ENCODE results near the gene CFAP54.

The CFAP54 gene

DNA sequence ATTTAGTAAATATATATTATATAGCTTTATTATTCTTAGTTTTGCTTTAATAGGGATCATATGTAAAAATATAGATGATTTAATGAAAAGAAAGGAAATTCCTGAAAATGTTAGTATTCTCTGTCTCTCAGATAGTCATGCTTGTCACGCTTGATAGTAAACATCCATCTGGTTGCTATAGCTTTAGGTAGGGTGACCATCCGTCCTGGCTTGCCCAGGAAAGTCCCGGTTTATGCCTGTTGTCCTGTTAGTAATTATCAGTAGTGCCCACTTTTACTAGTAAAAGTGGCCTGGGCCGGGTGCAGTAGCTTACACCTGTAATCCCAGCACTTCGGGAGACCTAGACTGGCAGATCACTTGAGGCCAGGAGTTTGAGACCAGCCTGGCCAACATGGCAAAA, 23.8 kb downstream of the CFAP54 start:
- no peak overlapping the region for H3K27ac ChIP-seq (ENCODE audit: low read depth in 2 of 2, low read length in 2 of 2)
- no peak overlapping the region for H3K9ac ChIP-seq (ENCODE audit: low read depth in 1 of 2, low read length in 2 of 2)
- H3K4me3 ChIP-seq (ENCODE audit: low read length in 2 of 2): no peak overlapping the region
- no peaks in the 10 kb centered on the region for H3K9me3 ChIP-seq (ENCODE audit: control insufficient read depth in 2 of 2, low read length in 2 of 2)
- no peaks in the 10 kb centered on the region for H3K27me3 ChIP-seq (ENCODE audit: control insufficient read depth in 2 of 2, insufficient read depth in 2 of 2, low read length in 2 of 2)
- H3K4me1 ChIP-seq (ENCODE audit: control insufficient read depth in 2 of 2, insufficient read depth in 2 of 2, low read length in 2 of 2): no peaks in the 10 kb centered on the region
- H3K36me3 ChIP-seq (ENCODE audit: control insufficient read depth in 2 of 2, insufficient read depth in 2 of 2, low read length in 2 of 2): no peaks in the 10 kb centered on the region

DNA sequence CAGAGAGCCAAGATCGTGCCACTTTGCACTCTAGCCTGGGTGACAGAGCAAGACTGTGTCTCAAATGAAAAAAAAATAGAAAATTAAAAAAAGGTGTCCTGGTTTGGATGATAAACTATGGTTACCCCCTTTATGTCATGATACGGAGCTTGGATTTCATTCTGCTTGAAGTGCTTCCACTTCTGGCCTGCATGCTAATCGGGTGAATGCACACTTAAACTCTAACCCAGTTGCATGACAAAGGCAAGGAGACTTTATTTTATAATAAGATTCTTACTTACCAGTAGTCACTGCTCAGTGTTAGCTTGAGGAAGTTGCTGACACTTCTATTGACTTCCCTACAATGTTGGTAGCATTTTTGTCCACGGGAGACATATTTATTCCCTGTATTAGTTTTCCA, 24.3 kb downstream of the CFAP54 start:
- Histone ChIP-seq H3K36me3 (ENCODE audit: control insufficient read depth in 2 of 2, insufficient read depth in 2 of 2, low read length in 2 of 2) (no peaks in the 10 kb centered on the region), H3K9ac (ENCODE audit: low read depth in 1 of 2, low read length in 2 of 2) (no peak overlapping the region), H3K27me3 (ENCODE audit: control insufficient read depth in 2 of 2, insufficient read depth in 2 of 2, low read length in 2 of 2) (no peaks in the 10 kb centered on the region), H3K27ac (ENCODE audit: low read depth in 2 of 2, low read length in 2 of 2) (no peak overlapping the region), H3K4me3 (ENCODE audit: low read length in 2 of 2) (no peak overlapping the region), H3K4me1 (ENCODE audit: control insufficient read depth in 2 of 2, insufficient read depth in 2 of 2, low read length in 2 of 2) (no peaks in the 10 kb centered on the region), H3K9me3 (ENCODE audit: control insufficient read depth in 2 of 2, low read length in 2 of 2) (no peaks in the 10 kb centered on the region)

DNA sequence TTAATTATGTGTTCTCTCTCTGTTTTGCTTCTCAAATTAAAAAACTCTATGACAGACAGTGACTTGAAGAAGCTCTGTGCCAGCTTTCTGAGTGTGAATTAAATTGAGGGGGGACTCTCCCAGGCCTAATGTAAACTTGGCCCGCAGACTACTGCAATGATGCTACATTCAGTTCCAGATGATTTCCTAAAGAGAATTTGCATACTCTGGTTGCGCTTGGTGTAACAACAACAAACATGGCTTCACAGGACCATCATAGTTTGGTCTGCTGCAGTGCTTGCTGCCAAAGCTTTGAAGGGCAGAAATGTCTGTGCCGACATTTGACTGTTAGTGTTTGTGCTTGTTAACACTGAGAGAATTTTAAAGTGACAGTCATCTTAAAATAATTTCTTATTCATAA, 25.0 kb downstream of the CFAP54 start:
- Histone ChIP-seq H3K4me1 (ENCODE audit: control insufficient read depth in 2 of 2, insufficient read depth in 2 of 2, low read length in 2 of 2) (no peaks in the 10 kb centered on the region), H3K36me3 (ENCODE audit: control insufficient read depth in 2 of 2, insufficient read depth in 2 of 2, low read length in 2 of 2) (no peaks in the 10 kb centered on the region), H3K27me3 (ENCODE audit: control insufficient read depth in 2 of 2, insufficient read depth in 2 of 2, low read length in 2 of 2) (no peaks in the 10 kb centered on the region), H3K27ac (ENCODE audit: low read depth in 2 of 2, low read length in 2 of 2) (no peak overlapping the region), H3K9me3 (ENCODE audit: control insufficient read depth in 2 of 2, low read length in 2 of 2) (no peaks in the 10 kb centered on the region), H3K9ac (ENCODE audit: low read depth in 1 of 2, low read length in 2 of 2) (no peak overlapping the region), H3K4me3 (ENCODE audit: low read length in 2 of 2) (no peak overlapping the region)

DNA sequence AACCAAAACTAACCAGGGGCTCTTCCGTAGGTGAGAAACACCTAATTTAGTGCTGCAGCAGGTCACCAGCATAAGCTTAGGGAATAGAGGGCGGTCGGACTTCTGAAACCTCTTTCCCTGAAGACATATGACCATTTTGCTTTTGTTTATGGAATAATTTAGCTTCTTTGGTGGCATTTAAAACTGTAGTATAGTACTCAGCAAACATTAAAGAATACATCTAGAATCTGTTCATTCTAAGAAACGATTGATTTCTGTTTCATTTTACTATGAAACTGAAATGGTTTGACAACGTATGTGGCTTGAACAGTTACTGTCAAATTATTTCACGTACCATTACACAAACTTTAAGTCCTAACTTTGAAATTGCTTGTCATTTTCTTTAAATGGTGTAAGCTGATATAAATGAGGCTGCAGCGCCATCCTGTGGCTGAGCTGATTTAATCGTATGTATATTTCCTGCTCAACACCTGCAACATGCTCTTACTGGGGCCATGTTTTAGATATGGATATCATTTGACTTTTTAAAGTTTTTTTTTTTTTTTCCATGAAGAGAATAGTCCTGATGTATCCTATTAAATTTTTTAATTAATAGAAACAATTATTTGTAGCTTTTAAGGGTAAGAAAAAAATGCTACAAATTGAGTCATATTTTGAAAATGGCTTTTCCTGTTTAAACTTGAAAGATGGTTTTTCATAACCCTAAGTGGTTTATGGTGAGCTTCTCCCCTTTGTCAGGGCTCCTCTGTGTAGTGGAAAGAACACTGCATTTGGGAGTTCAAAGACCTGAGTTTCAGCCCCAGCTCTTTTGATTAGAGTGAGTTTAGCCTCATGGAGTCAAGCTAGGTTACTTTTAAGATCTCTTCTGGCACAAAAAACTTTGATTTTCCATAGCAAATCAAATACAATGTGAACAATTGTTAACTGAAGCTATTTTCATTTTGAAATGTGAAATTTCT, 27.4 kb downstream of the CFAP54 start:
- Histone ChIP-seq H3K9ac (ENCODE audit: low read depth in 1 of 2, low read length in 2 of 2) (no peak overlapping the region), H3K27ac (ENCODE audit: low read depth in 2 of 2, low read length in 2 of 2) (no peak overlapping the region), H3K4me1 (ENCODE audit: control insufficient read depth in 2 of 2, insufficient read depth in 2 of 2, low read length in 2 of 2) (no peaks in the 10 kb centered on the region)

DNA sequence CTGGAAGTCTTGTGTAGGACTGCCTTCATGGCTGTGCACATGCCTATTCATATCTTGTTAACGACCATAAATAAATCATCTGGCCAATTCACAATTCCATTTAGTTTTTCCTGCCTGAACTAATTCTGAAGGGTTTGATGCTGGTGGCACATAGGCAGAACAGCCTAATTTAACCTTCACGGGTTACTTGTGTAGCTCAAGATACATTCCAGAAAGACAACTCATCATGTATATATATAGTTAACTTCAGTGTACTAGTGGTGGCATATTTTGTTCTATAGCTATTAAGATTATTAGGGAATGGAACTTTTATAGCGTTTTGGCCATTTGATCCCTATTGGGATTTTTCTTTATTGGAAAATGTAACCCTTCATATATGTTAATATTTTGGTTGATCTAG, 31.4 kb downstream of the CFAP54 start:
- no peaks in the 10 kb centered on the region for H3K9me3 ChIP-seq (ENCODE audit: control insufficient read depth in 2 of 2, low read length in 2 of 2)
- H3K27ac ChIP-seq (ENCODE audit: low read depth in 2 of 2, low read length in 2 of 2): no peak overlapping the region
- H3K9ac ChIP-seq (ENCODE audit: low read depth in 1 of 2, low read length in 2 of 2): no peak overlapping the region
- no peaks in the 10 kb centered on the region for H3K27me3 ChIP-seq (ENCODE audit: control insufficient read depth in 2 of 2, insufficient read depth in 2 of 2, low read length in 2 of 2)
- H3K4me1 ChIP-seq (ENCODE audit: control insufficient read depth in 2 of 2, insufficient read depth in 2 of 2, low read length in 2 of 2): no peaks in the 10 kb centered on the region
- H3K36me3 ChIP-seq (ENCODE audit: control insufficient read depth in 2 of 2, insufficient read depth in 2 of 2, low read length in 2 of 2): no peaks in the 10 kb centered on the region
- H3K4me3 ChIP-seq (ENCODE audit: low read length in 2 of 2): no peak overlapping the region

More for the DNA sequence above, 27.4 kb downstream of the CFAP54 start:
- Histone ChIP-seq H3K36me3 (ENCODE audit: control insufficient read depth in 2 of 2, insufficient read depth in 2 of 2, low read length in 2 of 2) (no peaks in the 10 kb centered on the region), H3K4me3 (ENCODE audit: low read length in 2 of 2) (no peak overlapping the region), H3K27me3 (ENCODE audit: control insufficient read depth in 2 of 2, insufficient read depth in 2 of 2, low read length in 2 of 2) (no peaks in the 10 kb centered on the region), H3K9me3 (ENCODE audit: control insufficient read depth in 2 of 2, low read length in 2 of 2) (no peaks in the 10 kb centered on the region)

DNA sequence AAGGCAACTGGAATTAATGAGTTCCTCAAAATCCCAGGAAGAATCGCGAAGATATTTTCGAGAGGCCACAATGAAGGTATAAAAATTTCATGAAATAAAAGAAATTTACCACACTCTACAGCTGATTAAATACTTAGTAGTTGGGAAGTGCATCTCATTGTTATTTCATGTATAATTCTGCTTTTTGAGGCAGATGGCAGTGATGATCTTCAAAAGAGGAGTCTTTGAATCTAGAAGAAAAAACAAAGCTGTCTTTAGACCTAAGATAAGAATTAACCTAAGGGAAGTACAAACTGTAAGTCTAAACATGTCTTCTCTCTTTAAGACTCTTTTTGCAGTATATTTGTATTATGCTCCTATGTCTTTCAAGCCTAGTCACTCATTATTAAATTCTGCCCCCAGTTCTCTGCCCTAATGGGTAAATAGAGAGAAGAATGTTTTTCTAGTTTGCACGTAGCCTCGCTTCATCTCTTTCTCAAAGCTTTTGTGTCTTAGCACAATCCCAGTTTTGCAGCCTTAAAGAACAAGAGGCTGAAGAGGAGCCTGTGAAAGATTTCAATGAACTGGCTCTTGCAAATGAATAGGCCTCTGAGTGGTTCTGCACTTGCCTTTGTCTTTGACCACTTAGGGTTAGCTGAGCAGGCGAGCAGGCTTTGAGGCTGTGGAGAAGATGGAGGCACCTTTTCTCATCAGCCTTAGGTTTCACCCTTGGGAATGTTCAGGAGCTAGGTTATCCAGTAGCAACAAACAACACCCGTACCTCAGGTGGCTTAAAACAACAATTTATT, 32.7 kb downstream of the CFAP54 start:
- H3K36me3 ChIP-seq (ENCODE audit: control insufficient read depth in 2 of 2, insufficient read depth in 2 of 2, low read length in 2 of 2): no peaks in the 10 kb centered on the region
- no peaks in the 10 kb centered on the region for H3K9me3 ChIP-seq (ENCODE audit: control insufficient read depth in 2 of 2, low read length in 2 of 2)
- H3K27ac ChIP-seq (ENCODE audit: low read depth in 2 of 2, low read length in 2 of 2): no peak overlapping the region
- H3K4me3 ChIP-seq (ENCODE audit: low read length in 2 of 2): no peak overlapping the region
- no peaks in the 10 kb centered on the region for H3K27me3 ChIP-seq (ENCODE audit: control insufficient read depth in 2 of 2, insufficient read depth in 2 of 2, low read length in 2 of 2)
- no peaks in the 10 kb centered on the region for H3K4me1 ChIP-seq (ENCODE audit: control insufficient read depth in 2 of 2, insufficient read depth in 2 of 2, low read length in 2 of 2)
- H3K9ac ChIP-seq (ENCODE audit: low read depth in 1 of 2, low read length in 2 of 2): no peak overlapping the region

DNA sequence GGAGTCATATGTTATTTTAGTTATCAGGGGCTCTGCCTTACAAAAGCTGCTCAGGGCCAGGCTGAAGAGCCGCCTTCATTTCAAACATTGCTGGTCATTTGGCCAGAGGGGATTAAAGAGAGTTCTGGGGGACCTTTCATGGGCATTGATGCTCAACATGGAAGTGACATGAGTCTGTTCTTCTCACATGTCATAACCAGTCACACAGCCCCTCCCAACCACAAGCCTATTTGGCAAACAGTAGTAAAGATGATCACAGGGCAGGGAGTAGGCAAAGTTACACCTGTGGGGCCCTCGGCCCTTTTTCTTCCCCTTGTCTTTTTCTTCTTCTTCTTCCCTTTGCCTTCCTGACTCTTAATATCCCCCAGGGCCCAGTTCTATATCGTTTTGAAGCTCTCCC, 33.3 kb downstream of the CFAP54 start:
- no peak overlapping the region for H3K9ac ChIP-seq (ENCODE audit: low read depth in 1 of 2, low read length in 2 of 2)
- H3K9me3 ChIP-seq (ENCODE audit: control insufficient read depth in 2 of 2, low read length in 2 of 2): no peaks in the 10 kb centered on the region
- no peak overlapping the region for H3K4me3 ChIP-seq (ENCODE audit: low read length in 2 of 2)
- H3K36me3 ChIP-seq (ENCODE audit: control insufficient read depth in 2 of 2, insufficient read depth in 2 of 2, low read length in 2 of 2): no peaks in the 10 kb centered on the region
- H3K4me1 ChIP-seq (ENCODE audit: control insufficient read depth in 2 of 2, insufficient read depth in 2 of 2, low read length in 2 of 2): no peaks in the 10 kb centered on the region
- H3K27ac ChIP-seq (ENCODE audit: low read depth in 2 of 2, low read length in 2 of 2): no peak overlapping the region
- no peaks in the 10 kb centered on the region for H3K27me3 ChIP-seq (ENCODE audit: control insufficient read depth in 2 of 2, insufficient read depth in 2 of 2, low read length in 2 of 2)

DNA sequence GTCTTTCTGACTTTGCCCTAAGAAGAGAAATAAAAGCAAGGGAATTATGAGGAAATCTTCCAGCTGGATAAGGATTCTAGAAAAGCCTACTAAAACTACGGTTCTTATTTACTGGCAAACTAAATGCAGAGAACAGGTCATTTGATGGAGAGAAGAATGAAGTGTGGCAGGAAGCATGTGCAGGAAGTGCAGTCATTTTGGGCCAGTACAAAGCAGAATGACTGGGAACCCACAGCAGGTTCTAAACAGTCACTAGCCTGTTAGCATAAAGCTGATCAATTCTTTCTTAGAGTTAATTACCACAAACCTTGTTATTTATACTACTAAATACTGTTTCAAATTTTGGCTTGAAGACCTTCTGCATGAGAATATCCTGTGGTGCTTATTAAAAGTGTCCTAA, 36.7 kb downstream of the CFAP54 start:
- H3K36me3 ChIP-seq (ENCODE audit: control insufficient read depth in 2 of 2, insufficient read depth in 2 of 2, low read length in 2 of 2): no peaks in the 10 kb centered on the region
- no peaks in the 10 kb centered on the region for H3K4me1 ChIP-seq (ENCODE audit: control insufficient read depth in 2 of 2, insufficient read depth in 2 of 2, low read length in 2 of 2)
- H3K9me3 ChIP-seq (ENCODE audit: control insufficient read depth in 2 of 2, low read length in 2 of 2): no peaks in the 10 kb centered on the region
- no peak overlapping the region for H3K9ac ChIP-seq (ENCODE audit: low read depth in 1 of 2, low read length in 2 of 2)
- no peak overlapping the region for H3K27ac ChIP-seq (ENCODE audit: low read depth in 2 of 2, low read length in 2 of 2)
- H3K27me3 ChIP-seq (ENCODE audit: control insufficient read depth in 2 of 2, insufficient read depth in 2 of 2, low read length in 2 of 2): no peaks in the 10 kb centered on the region
- no peak overlapping the region for H3K4me3 ChIP-seq (ENCODE audit: low read length in 2 of 2)

DNA sequence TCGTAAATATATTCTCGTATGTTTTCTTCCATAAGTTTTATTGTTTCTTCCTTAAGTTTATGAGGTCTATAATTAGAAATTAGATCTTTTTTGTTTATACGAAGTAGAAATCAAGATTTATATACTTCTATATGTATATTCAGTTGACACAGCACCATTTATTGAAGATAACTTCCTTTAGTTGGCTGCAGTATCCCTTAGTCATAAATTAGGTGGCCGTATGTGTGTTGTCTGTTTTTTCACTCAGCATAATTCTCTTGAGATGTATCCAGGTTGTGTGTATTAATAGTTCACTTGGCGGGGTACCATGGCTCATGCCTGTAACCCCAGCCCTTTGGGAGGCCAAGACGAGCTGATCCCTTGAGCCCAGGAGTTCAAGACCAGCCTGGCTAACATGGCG, 40.5 kb downstream of the CFAP54 start:
- H3K9me3 ChIP-seq (ENCODE audit: control insufficient read depth in 2 of 2, low read length in 2 of 2): no peaks in the 10 kb centered on the region
- H3K27ac ChIP-seq (ENCODE audit: low read depth in 2 of 2, low read length in 2 of 2): no peak overlapping the region
- no peak overlapping the region for H3K4me3 ChIP-seq (ENCODE audit: low read length in 2 of 2)
- H3K36me3 ChIP-seq (ENCODE audit: control insufficient read depth in 2 of 2, insufficient read depth in 2 of 2, low read length in 2 of 2): no peaks in the 10 kb centered on the region
- H3K27me3 ChIP-seq (ENCODE audit: control insufficient read depth in 2 of 2, insufficient read depth in 2 of 2, low read length in 2 of 2): no peaks in the 10 kb centered on the region
- no peak overlapping the region for H3K9ac ChIP-seq (ENCODE audit: low read depth in 1 of 2, low read length in 2 of 2)
- no peaks in the 10 kb centered on the region for H3K4me1 ChIP-seq (ENCODE audit: control insufficient read depth in 2 of 2, insufficient read depth in 2 of 2, low read length in 2 of 2)

DNA sequence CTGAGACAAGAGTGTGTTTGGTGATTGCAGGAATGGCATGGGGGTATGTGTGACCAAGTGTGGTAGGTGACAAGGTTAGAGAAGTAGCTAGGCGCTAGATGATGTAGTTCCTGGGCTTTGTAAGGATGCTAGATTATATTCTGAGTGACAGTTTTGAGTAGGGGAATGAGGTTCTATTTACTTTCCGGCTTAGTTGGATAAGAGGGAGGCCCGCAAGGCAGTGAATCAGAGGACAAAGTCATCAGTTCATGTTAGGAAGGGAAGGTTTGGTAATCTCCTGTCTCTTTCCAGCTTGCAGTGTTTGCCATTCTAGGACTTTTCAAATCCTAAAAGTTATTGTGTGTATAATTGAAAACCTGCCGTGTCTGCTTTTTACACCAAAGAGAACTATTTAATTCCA, 45.0 kb downstream of the CFAP54 start:
- Histone ChIP-seq H3K27ac (ENCODE audit: low read depth in 2 of 2, low read length in 2 of 2) (no peak overlapping the region), H3K9me3 (ENCODE audit: control insufficient read depth in 2 of 2, low read length in 2 of 2) (no peaks in the 10 kb centered on the region), H3K36me3 (ENCODE audit: control insufficient read depth in 2 of 2, insufficient read depth in 2 of 2, low read length in 2 of 2) (no peaks in the 10 kb centered on the region), H3K4me1 (ENCODE audit: control insufficient read depth in 2 of 2, insufficient read depth in 2 of 2, low read length in 2 of 2) (no peaks in the 10 kb centered on the region), H3K27me3 (ENCODE audit: control insufficient read depth in 2 of 2, insufficient read depth in 2 of 2, low read length in 2 of 2) (no peaks in the 10 kb centered on the region), H3K9ac (ENCODE audit: low read depth in 1 of 2, low read length in 2 of 2) (no peak overlapping the region), H3K4me3 (ENCODE audit: low read length in 2 of 2) (no peak overlapping the region)

All from mucosa of rectum (tissue), 2 donors.